ENCODE results near the gene EPHA8. TPM values are rescaled to one million over a fixed set of nuclear protein-coding genes. Genes with fewer than 3 reads are reported as not detected.

The EPHA8 gene
- total RNA-seq, 1 experiment from 2014 or later, result not detected

- no peak for DNase-seq (ENCODE audit: low spot score)
Measured at GRCh38 chr1:22643928-22644327, 80.6 kb downstream of the EPHA8 start.

GRCh38 chr1:22645931-22646330 lies 82.6 kb downstream of the EPHA8 start:
- DNase-seq (ENCODE audit: low spot score), result no peak

GRCh38 chr1:22646384-22646783 lies 83.1 kb downstream of the EPHA8 start:
- no peak for DNase-seq (ENCODE audit: low spot score)

GRCh38 chr1:22650089-22650693 lies 86.9 kb downstream of the EPHA8 start:
- no peak for DNase-seq (ENCODE audit: low spot score)

GRCh38 chr1:22651941-22652856 lies 88.9 kb downstream of the EPHA8 start:
- DNase-seq (ENCODE audit: low spot score), result no peak

- DNase-seq (ENCODE audit: low spot score), result no peak
Measured at GRCh38 chr1:22652881-22653316, 89.6 kb downstream of the EPHA8 start, which contains the start of gene C1QB. Gene C1QB, plus strand, starts transcription at chr1:22653236. Its CDS starts 6,227 bp downstream, at chr1:22659463.

Small RNA genes within 50 kb of the gene (small RNA-seq; reads per million reads assigned to genes)
- gene MIR6127, result not detected

Other genes with a start within 250 kb of the EPHA8 start
- gene ZBTB40, start 111.6 kb upstream of the EPHA8 start, total RNA-seq (2014; rRNA removed; shearing (Covaris generic)), result 10.4 and 11.9 TPM in 2 replicates
- gene C1QA, start 73.1 kb downstream of the EPHA8 start, total RNA-seq (2014; rRNA removed; shearing (Covaris generic)), result not detected in 2 replicates
- gene C1QC, start 80.1 kb downstream of the EPHA8 start, total RNA-seq (2014; rRNA removed; shearing (Covaris generic)), result not detected in 2 replicates
- not detected in 2 replicates for gene C1QB, start 89.7 kb downstream of the EPHA8 start, total RNA-seq (2014; rRNA removed; shearing (Covaris generic))
- 2.0 and 3.3 TPM in 2 replicates for gene EPHB2, start 147.3 kb downstream of the EPHA8 start, total RNA-seq (2014; rRNA removed; shearing (Covaris generic))